ENCODE data around the gene CDK2AP2. TPM values are rescaled to one million over a fixed set of nuclear protein-coding genes. Genes with fewer than 3 reads are reported as not detected.
"Not testable (repeated sequence)": the region's sequence is repeated elsewhere in the genome, so short reads cannot be mapped to it uniquely, and the experiment has no call there.

CDK2AP2 gene
- total RNA-seq, 3 donors from 2014 or later = 32.1 to 35.4 (median 32.8) TPM

- Histone ChIP-seq H3K4me1 (peaks cover 0 to 7% of the 10 kb centered on the region in 2 donors), H3K27me3 (no peaks in the 10 kb centered on the region), H3K36me3 (no peaks in the 10 kb centered on the region), H3K9me3 (no peaks in the 10 kb centered on the region), H3K4me3 (no peak overlapping the region), H3K27ac (no peak overlapping the region)
- TF ChIP-seq POLR2A (IDR thresholded peaks at IDR 0.05) (no peak), POLR2AphosphoS5 (IDR thresholded peaks at IDR 0.05) (no peak), CTCF (IDR thresholded peaks at IDR 0.05) (no peak)
- intact Hi-C loops (cut with DNase I; ENCODE audit: low total_unique reads) = no loop called here
- no peak for DNase-seq (ENCODE audit: low spot score in 2 of 2)
These were observed 21.3 kb downstream of the CDK2AP2 start for GRCh38 chr11:67486481-67487195.

- H3K9me3 ChIP-seq; intact Hi-C loops (cut with DNase I; ENCODE audit: low total_unique reads); H3K36me3 ChIP-seq; DNase-seq (ENCODE audit: low spot score in 2 of 2); H3K27me3 ChIP-seq; H3K4me3 ChIP-seq; H3K4me1 ChIP-seq; H3K27ac ChIP-seq: not testable (repeated sequence)
These were observed 22.0 kb downstream of the CDK2AP2 start for GRCh38 chr11:67485873-67486361.

GRCh38 chr11:67484847-67485311 is 23.1 kb downstream of the CDK2AP2 start:
- H3K27ac ChIP-seq = no peak overlapping the region
- intact Hi-C loops (cut with DNase I; ENCODE audit: low total_unique reads) = no loop called here
- DNase-seq (ENCODE audit: low spot score in 2 of 2) = no peak

GRCh38 chr11:67483831-67484665 is 23.9 kb downstream of the CDK2AP2 start:
- Histone ChIP-seq H3K9me3 (no peaks in the 10 kb centered on the region), H3K27me3 (no peaks in the 10 kb centered on the region), H3K4me1 (peaks cover 0 to 7% of the 10 kb centered on the region in 2 donors), H3K4me3 (peak overlapping the region; percentile 50 to 89 (median 66)), H3K36me3 (no peaks in the 10 kb centered on the region), H3K27ac (peak overlapping the region; percentile 89 to 95)
- no peak for TF ChIP-seq POLR2A (IDR thresholded peaks at IDR 0.05)
- no peak for TF ChIP-seq CTCF (IDR thresholded peaks at IDR 0.05)
- no peak for TF ChIP-seq POLR2AphosphoS5 (IDR thresholded peaks at IDR 0.05)
- DNase-seq (ENCODE audit: low spot score in 2 of 2) = no peak
- intact Hi-C loops (cut with DNase I; ENCODE audit: low total_unique reads) = no loop called here

More at GRCh38 chr11:67484847-67485311, 23.1 kb downstream of the CDK2AP2 start:
- no peaks in the 10 kb centered on the region for H3K36me3 ChIP-seq
- no peaks in the 10 kb centered on the region for H3K27me3 ChIP-seq
- H3K4me3 ChIP-seq = peak overlapping the region in 1 of 3 donors; percentile 17
- TF ChIP-seq POLR2A (IDR thresholded peaks at IDR 0.05) (no peak), CTCF (IDR thresholded peaks at IDR 0.05) (no peak), POLR2AphosphoS5 (IDR thresholded peaks at IDR 0.05) (no peak)
- H3K4me1 ChIP-seq = peaks cover 0 to 7% of the 10 kb centered on the region in 2 donors
- no peaks in the 10 kb centered on the region for H3K9me3 ChIP-seq

- peak within 1 kb of the TSS; percentile 89 to 95 for H3K27ac ChIP-seq
- H3K9me3 ChIP-seq = no peaks in the 10 kb centered on the region
- H3K36me3 ChIP-seq = no peaks in the 10 kb centered on the region
- TF ChIP-seq POLR2AphosphoS5 (IDR thresholded peaks at IDR 0.05) = peak; percentile 80 to 88 (median 85)
- peak; percentile 7 to 36 (median 30) for TF ChIP-seq CTCF (IDR thresholded peaks at IDR 0.05)
- peak; percentile 58 for TF ChIP-seq POLR2A (IDR thresholded peaks at IDR 0.05)
- peaks cover 0 to 7% of the 10 kb centered on the region in 2 donors for H3K4me1 ChIP-seq
- H3K4me3 ChIP-seq = peak within 1 kb of the TSS; percentile 50 to 89 (median 66)
- intact Hi-C loops (cut with DNase I; ENCODE audit: low total_unique reads) = no loop called here
- DNase-seq (ENCODE audit: low spot score in 2 of 2) = peak; percentile 96 to 97
- no peaks in the 10 kb centered on the region for H3K27me3 ChIP-seq
These were observed 24.8 kb downstream of the CDK2AP2 start, which contains the start of gene AIP for GRCh38 chr11:67482827-67483798. TSS of gene AIP (plus strand) at chr11:67483026. CDS start at chr11:67483159, 133 bp downstream.

Data from breast epithelium (tissue), 4 donors.